Measurements from ENCODE around the gene ERGIC1. TPM values are rescaled to one million over a fixed set of nuclear protein-coding genes. Genes with fewer than 3 reads are reported as not detected.
"Not testable (repeated sequence)": the region's sequence is repeated elsewhere in the genome, so short reads cannot be mapped to it uniquely, and the experiment has no call there.

The ERGIC1 gene
- total RNA-seq, 1 experiment from 2014 or later = 98.8 TPM

- Histone ChIP-seq H3K36me3 (peaks cover 53% of the 10 kb centered on the region), H3K9me3 (no peaks in the 10 kb centered on the region), H3K4me3 (no peak overlapping the region), H3K27me3 (no peaks in the 10 kb centered on the region)
- DNase-seq = peak; percentile 52
Measured at GRCh38 chr5:172849606-172850453, 15.8 kb downstream of the ERGIC1 start.

GRCh38 chr5:172850454-172850797, 16.4 kb downstream of the ERGIC1 start:
- Histone ChIP-seq H3K9me3 (no peaks in the 10 kb centered on the region), H3K27me3 (no peaks in the 10 kb centered on the region), H3K4me3 (no peak overlapping the region), H3K36me3 (peaks cover 57% of the 10 kb centered on the region)
- DNase-seq = no peak

- H3K36me3 ChIP-seq = peaks cover 57% of the 10 kb centered on the region
- not testable (repeated sequence) for H3K4me3 ChIP-seq, DNase-seq, H3K27me3 ChIP-seq, H3K9me3 ChIP-seq
Measured at GRCh38 chr5:172851254-172851653, 17.2 kb downstream of the ERGIC1 start.

- Histone ChIP-seq H3K9me3 (no peaks in the 10 kb centered on the region), H3K4me3 (no peak overlapping the region), H3K27me3 (no peaks in the 10 kb centered on the region), H3K36me3 (peaks cover 66% of the 10 kb centered on the region)
- DNase-seq = no peak
Measured at GRCh38 chr5:172852490-172853354, 18.7 kb downstream of the ERGIC1 start.

DNA sequence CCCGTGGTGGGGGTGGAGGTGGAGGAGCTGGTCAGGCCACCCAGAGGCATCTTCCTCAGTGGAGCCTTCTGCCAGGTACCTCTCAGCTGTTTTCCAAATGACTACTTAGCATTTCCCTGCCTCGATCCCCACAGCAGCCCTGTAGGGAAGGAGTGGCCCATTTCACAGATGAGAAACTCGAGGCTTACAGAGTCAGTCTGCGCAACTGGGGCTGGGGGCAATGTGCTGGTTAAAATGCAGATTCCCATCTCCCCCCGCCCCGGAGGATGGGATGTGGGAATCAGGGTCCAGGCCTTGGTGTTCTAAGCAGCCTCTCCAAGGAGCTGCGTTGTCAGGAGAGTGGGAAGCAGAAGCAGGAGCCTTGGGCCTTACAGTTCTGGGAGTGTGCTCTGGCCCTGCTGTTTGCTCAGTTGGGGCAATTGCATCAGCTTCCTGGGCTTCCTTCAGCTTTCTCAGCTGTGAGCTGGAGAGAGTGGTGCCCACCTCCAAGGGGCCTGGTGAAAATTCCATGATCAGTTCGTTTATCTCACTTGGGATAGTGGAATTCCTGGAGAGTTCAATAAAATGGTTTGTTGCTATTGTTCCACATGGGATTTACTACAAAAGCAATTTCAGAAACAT, 19.4 kb downstream of the ERGIC1 start:
- H3K4me3 ChIP-seq = no peak overlapping the region
- no peaks in the 10 kb centered on the region for H3K27me3 ChIP-seq
- H3K36me3 ChIP-seq = peaks cover 72% of the 10 kb centered on the region
- H3K9me3 ChIP-seq = no peaks in the 10 kb centered on the region
- DNase-seq = peak; percentile 63

GRCh38 chr5:172854451-172854871, 20.4 kb downstream of the ERGIC1 start:
- H3K36me3 ChIP-seq = peaks cover 73% of the 10 kb centered on the region

GRCh38 chr5:172854971-172855370, 20.9 kb downstream of the ERGIC1 start:
- Histone ChIP-seq H3K36me3 (peaks cover 74% of the 10 kb centered on the region), H3K9me3 (no peaks in the 10 kb centered on the region), H3K4me3 (no peak overlapping the region), H3K27me3 (no peaks in the 10 kb centered on the region)
- DNase-seq = no peak

More at GRCh38 chr5:172854451-172854871, 20.4 kb downstream of the ERGIC1 start:
- Histone ChIP-seq H3K9me3 (no peaks in the 10 kb centered on the region), H3K27me3 (no peaks in the 10 kb centered on the region), H3K4me3 (no peak overlapping the region)
- peak; percentile 70 for DNase-seq

DNA sequence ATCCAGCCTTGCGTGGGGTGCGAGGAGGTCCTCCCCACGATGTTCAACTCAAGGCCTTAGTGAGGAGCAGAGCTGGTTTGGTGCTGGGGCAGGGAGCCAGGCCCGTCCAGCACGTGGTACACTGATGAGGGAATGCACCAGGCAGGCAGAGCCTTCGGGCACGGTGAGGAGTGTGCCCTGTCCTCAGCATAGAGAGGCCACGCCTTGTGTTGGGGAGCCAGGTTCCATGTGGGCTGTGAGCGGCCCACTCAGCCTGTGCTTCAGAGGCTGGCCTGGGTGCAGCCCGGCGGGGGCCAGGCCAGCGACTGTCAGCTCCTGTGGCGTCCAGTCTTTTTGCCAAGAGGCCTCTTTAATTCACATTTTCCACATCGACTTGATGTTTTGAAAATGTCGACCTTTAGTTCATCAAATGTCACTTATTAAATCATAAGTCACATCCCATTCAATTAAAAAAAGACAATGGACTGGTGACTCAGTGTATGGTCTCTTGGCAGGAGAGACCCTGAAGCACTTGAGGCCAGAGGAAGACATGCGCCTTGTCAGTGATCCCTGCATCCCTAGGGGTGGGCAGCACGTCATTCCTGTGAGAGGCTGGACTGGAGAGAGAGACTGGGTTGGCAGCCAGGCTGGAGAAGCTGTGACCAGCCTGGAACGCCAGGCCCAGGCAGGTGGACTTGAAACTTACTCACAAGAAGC, 21.7 kb downstream of the ERGIC1 start:
- peak; percentile 88 for DNase-seq
- Histone ChIP-seq H3K9me3 (no peaks in the 10 kb centered on the region), H3K4me3 (no peak overlapping the region), H3K27me3 (no peaks in the 10 kb centered on the region), H3K36me3 (peaks cover 72% of the 10 kb centered on the region)

GRCh38 chr5:172856336-172856735, 22.3 kb downstream of the ERGIC1 start:
- no peak for DNase-seq
- no peak overlapping the region for H3K4me3 ChIP-seq
- no peaks in the 10 kb centered on the region for H3K9me3 ChIP-seq
- no peaks in the 10 kb centered on the region for H3K27me3 ChIP-seq
- peaks cover 73% of the 10 kb centered on the region for H3K36me3 ChIP-seq

DNA sequence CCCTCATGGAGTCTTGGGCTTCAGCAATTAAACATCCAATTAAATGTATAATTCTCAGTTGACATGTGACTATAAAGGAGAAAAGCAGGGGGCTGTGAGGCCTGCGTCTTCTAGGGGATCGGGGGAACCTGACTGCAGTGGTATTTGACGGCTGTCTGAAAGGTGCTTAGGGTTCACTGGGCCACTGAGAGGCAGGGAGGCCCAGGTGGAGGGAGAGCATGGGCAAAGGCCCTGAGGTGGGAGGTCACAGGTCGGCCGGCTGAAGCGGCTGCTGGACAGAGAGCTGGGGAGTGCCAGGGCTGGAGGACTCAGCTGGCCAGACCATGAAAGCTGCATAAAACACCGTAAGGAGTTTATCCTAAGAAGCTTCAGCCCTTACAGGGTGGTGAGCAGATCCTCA, 23.9 kb downstream of the ERGIC1 start:
- Histone ChIP-seq H3K4me3 (no peak overlapping the region), H3K9me3 (no peaks in the 10 kb centered on the region), H3K27me3 (no peaks in the 10 kb centered on the region), H3K36me3 (peaks cover 72% of the 10 kb centered on the region)
- DNase-seq = no peak

DNA sequence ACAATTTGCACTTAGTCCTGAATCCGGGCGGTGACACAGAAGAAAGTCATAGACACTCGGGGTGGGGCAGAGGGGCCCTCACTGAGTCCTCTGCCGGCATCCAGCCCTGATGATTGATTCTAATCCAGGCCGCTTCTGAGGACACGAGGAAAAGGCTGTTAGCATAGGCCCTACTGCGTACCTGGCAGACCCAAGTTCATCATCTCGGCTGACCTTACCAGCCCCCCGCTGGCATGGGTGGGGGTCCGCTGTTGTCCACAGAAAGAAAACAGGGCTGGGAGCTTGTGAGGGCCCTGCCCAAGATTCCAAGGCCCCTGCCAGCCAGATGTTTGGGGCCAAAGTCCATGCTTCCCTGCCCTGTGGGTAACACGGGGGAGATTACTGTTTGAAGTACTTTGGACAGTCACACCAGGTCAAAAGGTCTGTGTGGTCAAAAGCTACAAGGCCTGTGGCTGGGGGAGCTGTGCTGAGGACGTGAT, 24.5 kb downstream of the ERGIC1 start:
- no peaks in the 10 kb centered on the region for H3K27me3 ChIP-seq
- no peaks in the 10 kb centered on the region for H3K9me3 ChIP-seq
- no peak overlapping the region for H3K4me3 ChIP-seq
- DNase-seq = peak; percentile 76
- peaks cover 72% of the 10 kb centered on the region for H3K36me3 ChIP-seq

- peak; percentile 91 for DNase-seq
- Histone ChIP-seq H3K4me3 (no peak overlapping the region), H3K27me3 (no peaks in the 10 kb centered on the region), H3K36me3 (peaks cover 73% of the 10 kb centered on the region), H3K9me3 (no peaks in the 10 kb centered on the region)
Measured at GRCh38 chr5:172858990-172859811, 25.1 kb downstream of the ERGIC1 start.

DNA sequence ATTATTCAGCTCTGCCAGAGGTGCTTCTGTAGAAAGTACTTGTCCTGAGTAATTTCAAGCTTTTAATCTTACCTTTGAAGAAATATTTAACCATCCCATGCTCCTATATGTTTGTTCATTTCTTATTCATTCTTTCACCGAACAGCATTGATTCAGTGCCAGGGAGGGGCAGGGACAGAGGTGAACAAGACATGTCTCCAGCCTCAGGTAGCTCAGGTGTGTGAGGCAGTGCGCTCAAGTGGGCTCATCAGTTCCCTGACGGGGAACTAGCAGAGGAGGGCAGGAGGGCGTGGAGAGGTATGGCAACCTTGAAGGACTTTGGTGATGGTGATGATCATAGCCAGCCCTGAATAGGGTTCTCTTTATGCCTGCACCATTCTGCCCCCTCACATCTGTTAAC, 25.9 kb downstream of the ERGIC1 start:
- Histone ChIP-seq H3K36me3 (peaks cover 67% of the 10 kb centered on the region), H3K27me3 (no peaks in the 10 kb centered on the region), H3K9me3 (no peaks in the 10 kb centered on the region), H3K4me3 (no peak overlapping the region)
- no peak for DNase-seq

DNA sequence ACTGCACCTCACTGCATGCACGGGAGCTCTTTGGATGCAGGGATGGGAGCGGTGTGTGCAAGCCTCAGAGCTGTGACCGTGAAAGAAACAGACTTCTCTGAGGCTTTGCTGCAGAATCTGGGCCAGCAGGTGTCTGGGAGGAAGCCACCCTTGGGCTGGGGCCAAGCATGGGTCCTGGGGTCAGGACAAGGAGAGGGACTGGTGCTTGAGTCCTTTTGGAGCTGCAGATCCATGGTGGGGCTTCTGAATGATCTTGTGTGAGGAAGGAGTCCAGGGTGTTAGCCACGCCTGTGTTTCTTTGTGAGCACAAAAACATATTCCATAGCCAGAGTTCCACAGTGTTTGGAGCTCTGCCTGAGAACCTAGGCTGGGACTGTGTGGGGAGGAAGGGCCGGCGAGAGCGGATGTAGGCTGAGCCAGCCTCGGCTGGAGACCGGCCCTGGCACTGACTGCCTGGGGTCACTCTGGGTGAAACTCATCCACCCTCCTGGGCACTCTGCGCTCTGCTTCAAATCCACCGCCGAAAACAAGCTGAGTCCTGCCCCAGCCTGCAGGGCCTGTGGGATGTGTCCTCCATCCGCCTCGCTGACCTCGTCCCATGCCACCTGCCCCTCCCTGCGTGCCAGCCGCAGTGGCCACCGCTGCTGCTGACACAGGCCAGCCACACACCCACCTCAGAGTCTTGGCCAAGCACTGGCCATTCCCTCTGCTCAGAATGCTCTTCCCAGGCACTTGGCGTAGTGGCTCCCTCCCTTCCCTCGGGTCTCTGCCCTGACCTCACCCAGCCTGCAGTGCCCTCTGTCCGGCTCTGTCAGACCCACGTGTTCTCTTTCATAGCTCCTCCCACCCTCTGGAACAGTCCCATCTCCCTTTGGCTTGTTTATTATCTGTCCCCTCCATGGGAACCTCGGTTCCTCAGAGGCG, 26.7 kb downstream of the ERGIC1 start:
- peak; percentile 97 for DNase-seq
- peaks cover 59% of the 10 kb centered on the region for H3K36me3 ChIP-seq
- no peaks in the 10 kb centered on the region for H3K27me3 ChIP-seq
- H3K9me3 ChIP-seq = no peaks in the 10 kb centered on the region
- H3K4me3 ChIP-seq = no peak overlapping the region

DNA sequence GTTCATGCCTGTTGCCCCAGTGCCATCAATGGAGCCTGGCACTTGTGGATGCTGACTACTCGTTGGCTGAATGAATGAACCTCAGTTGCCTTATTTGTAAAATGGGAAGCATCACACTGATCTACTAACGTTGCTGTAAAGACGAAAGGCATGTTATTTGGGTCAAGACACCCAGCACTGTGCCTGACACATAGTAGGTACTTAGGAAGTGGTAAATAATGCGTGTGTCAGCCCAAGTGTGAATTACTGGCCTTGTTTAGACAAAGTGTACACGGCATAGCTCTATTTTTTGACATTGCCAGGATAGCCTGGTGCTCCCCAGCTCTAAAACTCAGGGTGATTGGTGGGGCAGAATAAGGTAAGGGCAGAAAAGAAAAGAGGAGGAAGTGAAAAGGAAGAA, 27.4 kb downstream of the ERGIC1 start:
- DNase-seq = no peak
- H3K36me3 ChIP-seq = peaks cover 52% of the 10 kb centered on the region
- no peaks in the 10 kb centered on the region for H3K9me3 ChIP-seq
- no peaks in the 10 kb centered on the region for H3K27me3 ChIP-seq
- H3K4me3 ChIP-seq = no peak overlapping the region

All from MG63 (cell line).